DMS53 (cell line): ENCODE measurements around the gene MTX2.

Experiments
- DNase-seq: peaks from one replicate; lab custom pipeline; 2025; lab: John Stamatoyannopoulos, UW

MTX2 gene

GRCh38 chr2:176269319-176270099, at the start of gene MTX2:
Gene MTX2, plus strand, starts transcription at chr2:176269442. Its CDS starts 188 bp downstream, at chr2:176269630.
- DNase-seq, result peak; percentile 93

- no peak for DNase-seq
These were observed 41.4 kb upstream of the MTX2 start for GRCh38 chr2:176227874-176228273.

- no peak for DNase-seq
These were observed 35.1 kb upstream of the MTX2 start for GRCh38 chr2:176234156-176234555.

GRCh38 chr2:176234940-176235339, 34.3 kb upstream of the MTX2 start:
- DNase-seq, result no peak

- DNase-seq, result no peak
These were observed 31.8 kb upstream of the MTX2 start for GRCh38 chr2:176237456-176237855.

- DNase-seq, result no peak
These were observed 30.2 kb upstream of the MTX2 start for GRCh38 chr2:176239031-176239430.

- DNase-seq, result no peak
These were observed 28.9 kb upstream of the MTX2 start for GRCh38 chr2:176240301-176240700.

GRCh38 chr2:176242276-176242675, 27.0 kb upstream of the MTX2 start:
- DNase-seq, result no peak

GRCh38 chr2:176246331-176246730, 22.9 kb upstream of the MTX2 start:
- DNase-seq, result no peak

GRCh38 chr2:176247859-176248258, 21.4 kb upstream of the MTX2 start:
- DNase-seq, result no peak

GRCh38 chr2:176251928-176252327, 17.3 kb upstream of the MTX2 start:
- DNase-seq, result no peak

- DNase-seq, result no peak
These were observed 8.6 kb upstream of the MTX2 start for GRCh38 chr2:176260689-176261088.

- no peak for DNase-seq
These were observed 8.1 kb upstream of the MTX2 start for GRCh38 chr2:176261136-176261535.

- no peak for DNase-seq
These were observed 295 bp upstream of the MTX2 start for GRCh38 chr2:176268976-176269318.

GRCh38 chr2:176270100-176270750, 983 bp downstream of the MTX2 start:
- peak; percentile 33 for DNase-seq

GRCh38 chr2:176272870-176273459, 3.7 kb downstream of the MTX2 start:
- no peak for DNase-seq

- DNase-seq, result no peak
These were observed 9.7 kb downstream of the MTX2 start for GRCh38 chr2:176278927-176279326.

- DNase-seq, result no peak
These were observed 10.9 kb downstream of the MTX2 start for GRCh38 chr2:176280156-176280555.

- DNase-seq, result no peak
These were observed 11.8 kb downstream of the MTX2 start for GRCh38 chr2:176280867-176281658.

GRCh38 chr2:176283291-176284068, 14.2 kb downstream of the MTX2 start:
- no peak for DNase-seq

- no peak for DNase-seq
These were observed 15.3 kb downstream of the MTX2 start for GRCh38 chr2:176284461-176285049.
